ENCODE data around the gene NLGN4X.

The NLGN4X gene

DNA sequence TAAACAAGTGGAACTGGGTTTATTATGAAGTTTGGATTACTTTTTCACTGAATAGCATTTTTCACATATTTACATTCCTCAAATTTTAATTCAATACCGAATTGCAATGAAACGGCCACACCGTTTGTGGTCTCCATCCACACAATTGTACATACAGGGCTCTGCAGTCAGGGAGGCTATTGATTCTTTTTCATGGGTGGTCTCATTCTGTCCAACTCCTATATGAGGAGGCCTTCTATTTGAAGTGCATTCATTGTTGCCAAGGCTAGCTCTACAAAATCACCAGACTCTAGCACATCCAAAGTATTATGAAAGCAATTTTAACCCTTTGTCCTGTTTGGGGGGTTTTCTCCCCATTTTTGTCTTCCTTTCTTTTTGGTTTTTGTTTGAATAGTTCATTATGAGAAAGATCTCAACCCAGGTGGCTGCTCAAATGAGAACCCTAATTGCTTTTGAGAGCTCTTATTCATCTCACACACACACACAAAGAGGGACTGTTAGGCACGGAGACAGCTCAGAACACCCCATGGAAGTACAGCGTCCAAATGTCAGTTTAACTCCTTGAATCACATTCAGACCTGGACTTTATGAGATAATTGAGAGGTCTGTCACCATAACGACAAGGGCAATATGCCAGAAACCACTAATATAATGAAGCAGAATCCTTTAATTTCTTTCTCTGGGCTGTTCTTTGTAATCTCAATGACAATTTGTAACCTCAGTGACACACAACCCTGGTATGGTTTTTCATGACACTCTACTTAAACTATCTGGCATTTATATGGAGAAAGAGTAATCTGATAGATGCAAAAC lies 79.4 kb downstream of the NLGN4X start:
- no peak for DNase-seq

GRCh38 chrX:6134255-6134654 lies 94.4 kb downstream of the NLGN4X start:
- no peak for DNase-seq

DNA sequence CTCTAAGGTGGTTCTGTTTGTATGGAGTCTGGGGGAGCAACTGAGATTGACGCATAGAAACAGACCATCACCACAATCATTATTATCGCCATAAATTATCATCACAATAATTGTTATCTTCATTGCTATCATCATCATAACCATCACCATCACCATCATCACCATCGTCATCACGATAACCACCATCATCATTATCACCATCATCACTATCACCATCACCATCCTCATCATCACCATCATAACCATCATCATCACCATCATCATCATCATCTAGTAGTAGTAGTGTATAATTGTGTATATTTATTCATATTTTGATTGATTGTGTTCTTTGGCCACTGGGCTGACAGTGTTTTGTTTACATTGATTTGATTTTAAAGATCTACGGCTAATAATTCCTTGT lies 95.7 kb downstream of the NLGN4X start:
- DNase-seq, result no peak

- no peak for DNase-seq
Observed at GRCh38 chrX:6131287-6131686, 97.4 kb downstream of the NLGN4X start.

DNA sequence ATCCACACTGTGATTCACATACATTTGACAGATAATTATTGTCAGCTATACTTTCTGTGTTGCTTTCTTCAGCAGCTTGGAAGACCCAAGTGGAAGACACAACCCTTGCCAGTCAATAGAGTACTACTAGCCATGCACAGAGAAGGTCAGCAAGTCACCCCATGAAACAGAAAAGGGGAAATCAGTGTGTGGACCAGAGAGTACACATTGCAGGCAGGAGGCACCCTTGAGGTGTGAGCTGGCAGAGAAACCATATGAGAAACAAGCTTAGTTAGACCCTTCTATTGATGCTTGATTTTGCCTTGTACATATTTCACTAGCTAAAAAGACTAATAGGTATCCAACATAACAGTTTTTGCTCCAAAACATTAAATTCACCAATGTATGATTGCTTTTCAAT lies 99.5 kb downstream of the NLGN4X start:
- DNase-seq, result no peak

DNA sequence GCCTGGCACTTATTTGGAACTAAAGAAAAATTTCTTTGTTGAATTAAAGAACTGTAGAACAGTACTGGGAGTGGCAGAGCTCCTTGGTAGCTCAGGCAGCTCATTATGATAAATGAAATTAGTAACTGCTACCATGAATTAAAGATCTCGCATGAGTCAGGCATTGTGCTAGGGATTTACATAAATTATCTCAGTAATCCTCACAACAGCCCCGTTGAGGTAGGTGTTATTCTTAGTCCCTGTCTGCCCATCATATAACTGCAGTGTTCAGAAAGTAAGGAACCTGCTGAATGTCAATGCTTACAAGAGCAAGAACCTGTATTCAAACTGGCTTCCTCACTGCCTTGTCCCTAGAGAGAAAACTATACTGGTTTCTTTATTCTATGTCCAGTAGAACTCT lies 108.3 kb downstream of the NLGN4X start:
- no peak for DNase-seq

GRCh38 chrX:6095469-6095868 lies 133.2 kb downstream of the NLGN4X start:
- DNase-seq, result no peak

DNA sequence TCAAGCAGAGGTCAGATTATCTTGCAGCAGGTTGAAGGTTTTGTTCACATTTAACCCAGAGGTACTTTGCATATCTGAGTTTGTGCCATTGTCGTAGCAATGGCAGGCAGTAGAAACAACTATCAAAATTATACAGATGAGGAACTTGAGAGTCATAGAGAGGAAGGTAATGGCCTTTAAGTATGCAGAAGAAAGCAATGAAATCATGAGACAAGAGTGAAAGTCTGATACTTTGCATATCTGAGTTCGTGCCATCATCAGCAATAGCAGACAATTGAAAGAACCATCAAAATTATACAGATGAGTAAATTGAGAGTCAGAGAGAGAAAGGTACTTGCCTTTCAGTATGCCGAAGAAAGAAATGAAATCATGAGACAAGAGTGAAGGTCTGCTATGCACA lies 154.1 kb downstream of the NLGN4X start:
- DNase-seq, result no peak

DNA sequence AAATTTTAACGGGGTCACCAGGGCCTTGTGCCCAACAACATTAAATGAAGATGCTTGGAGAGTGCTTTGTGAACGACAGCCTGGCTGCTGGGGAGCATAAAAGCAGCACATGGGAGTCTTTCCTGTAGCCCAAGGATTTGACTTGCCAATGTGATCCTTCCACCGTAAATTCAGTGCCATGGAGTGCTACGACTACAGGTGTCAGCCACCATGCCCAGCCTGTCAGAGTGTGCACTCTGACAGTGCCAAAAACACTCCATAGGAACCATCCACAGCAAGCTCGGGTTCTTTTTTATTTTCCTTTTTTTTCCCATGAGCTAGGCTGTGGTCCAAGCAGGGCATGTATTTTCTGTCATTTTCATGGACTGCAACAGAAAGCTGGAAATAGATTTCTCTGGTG lies 156.9 kb downstream of the NLGN4X start:
- DNase-seq, result no peak

DNA sequence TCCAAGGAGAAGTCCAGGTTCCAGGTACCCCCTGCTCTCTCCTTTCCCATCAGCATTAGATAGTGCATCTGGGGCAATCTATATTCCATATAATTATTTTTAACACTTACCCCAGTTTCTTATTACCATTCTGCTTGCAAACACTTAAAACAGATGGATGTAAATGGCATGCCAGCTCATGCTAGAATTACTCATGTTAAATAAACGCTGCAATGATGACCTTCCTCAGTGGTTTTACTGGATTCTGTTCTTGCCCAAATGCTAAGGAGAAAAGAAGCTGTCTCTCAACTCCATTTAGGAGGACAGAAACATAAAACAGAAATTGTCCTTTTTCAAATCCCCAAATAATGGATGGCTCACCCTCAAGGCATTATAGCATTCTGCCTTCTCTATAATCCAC lies 161.1 kb downstream of the NLGN4X start:
- DNase-seq, result no peak

GRCh38 chrX:6053141-6053540 lies 175.5 kb downstream of the NLGN4X start:
- DNase-seq, result no peak

DNA sequence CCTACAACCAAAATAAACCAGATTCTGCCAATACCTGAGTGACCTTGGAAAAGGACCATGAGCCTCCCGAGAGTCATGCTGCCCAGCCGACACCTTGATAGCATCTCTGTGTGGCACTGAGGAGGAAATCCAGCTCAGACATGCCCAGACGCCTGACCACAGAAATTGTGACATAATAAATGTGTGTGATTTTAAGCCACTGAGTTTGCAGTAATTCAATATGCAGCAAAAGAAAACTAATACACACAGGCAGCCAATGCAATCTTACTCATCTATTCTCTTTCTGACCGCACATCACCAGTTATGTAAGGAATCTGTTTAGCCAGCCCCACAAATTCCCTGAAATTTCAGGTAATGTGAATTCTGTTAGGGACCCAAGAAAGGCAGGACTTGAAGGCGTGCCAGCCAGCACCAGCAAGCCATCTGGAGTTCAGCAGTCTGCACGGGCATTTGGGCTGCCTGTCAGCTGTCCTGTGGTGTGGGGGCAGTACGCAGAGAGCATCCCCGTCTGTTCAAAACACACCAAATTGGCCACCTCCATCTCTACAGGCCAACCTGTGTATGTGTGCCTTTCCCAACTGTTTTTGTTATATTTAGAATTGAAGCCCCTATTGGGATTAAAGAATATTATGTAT lies 176.4 kb downstream of the NLGN4X start:
- no peak for DNase-seq

DNA sequence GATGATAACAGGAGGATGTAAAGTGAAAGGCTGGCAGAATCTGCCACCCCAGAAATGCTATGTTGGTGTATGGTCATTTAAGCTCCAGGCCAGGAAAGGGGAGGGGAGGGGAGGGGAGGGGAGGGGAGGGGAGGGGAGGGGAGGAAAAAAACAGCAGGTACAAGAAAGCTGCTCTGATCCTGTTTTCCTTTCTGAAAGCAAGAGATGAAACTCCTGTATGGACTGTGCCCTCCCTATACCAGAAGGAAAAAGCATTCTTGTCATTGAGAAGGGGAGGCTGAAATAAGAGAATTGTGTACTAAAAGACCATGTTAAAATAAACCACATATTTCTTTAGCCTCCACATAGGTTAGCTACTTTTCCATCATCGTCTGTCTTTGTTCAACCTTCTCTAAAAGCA lies 179.5 kb downstream of the NLGN4X start:
- no peak for DNase-seq

DNA sequence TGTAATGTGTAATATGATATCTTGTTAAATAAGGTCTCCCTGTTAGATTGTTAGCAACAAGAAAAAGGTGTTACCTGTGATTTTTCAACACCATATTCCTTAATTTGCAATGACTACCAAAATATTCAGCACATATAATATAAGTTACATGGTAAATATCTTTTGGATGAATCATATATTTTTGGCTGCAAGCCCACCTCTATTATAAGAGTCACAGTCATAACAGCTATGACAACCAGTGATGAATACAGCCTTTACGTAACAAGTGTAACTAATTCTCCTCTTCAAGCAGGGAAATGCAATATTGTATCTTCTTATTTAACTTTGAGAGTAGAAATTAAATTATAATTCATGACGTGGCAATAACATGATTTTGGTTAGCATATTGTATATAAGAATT lies 187.0 kb downstream of the NLGN4X start:
- DNase-seq, result no peak

- DNase-seq, result no peak
Observed at GRCh38 chrX:6029014-6029413, 199.7 kb downstream of the NLGN4X start.

DNA sequence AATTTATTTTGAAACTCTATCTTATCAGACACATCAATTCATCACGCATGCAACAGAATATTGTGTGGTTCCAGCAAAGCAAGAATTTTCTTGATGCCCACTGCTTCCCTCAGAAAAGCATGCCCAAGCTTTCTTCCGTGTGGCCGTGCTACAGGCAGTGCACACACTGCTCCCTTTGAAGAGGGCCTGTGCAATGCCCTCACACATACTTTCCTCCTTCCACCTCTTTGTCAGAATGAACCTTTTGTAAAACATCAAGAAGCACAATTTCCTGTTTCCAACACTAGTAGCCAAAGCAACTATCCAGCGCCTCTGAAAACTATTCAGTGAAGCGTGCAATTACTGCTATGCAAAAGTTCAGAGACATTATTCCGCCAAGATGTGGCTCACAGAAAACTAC lies 201.7 kb downstream of the NLGN4X start:
- no peak for DNase-seq

- no peak for DNase-seq
Observed at GRCh38 chrX:6026429-6026828, 202.2 kb downstream of the NLGN4X start.

GRCh38 chrX:6024204-6024603 lies 204.5 kb downstream of the NLGN4X start:
- no peak for DNase-seq

DNA sequence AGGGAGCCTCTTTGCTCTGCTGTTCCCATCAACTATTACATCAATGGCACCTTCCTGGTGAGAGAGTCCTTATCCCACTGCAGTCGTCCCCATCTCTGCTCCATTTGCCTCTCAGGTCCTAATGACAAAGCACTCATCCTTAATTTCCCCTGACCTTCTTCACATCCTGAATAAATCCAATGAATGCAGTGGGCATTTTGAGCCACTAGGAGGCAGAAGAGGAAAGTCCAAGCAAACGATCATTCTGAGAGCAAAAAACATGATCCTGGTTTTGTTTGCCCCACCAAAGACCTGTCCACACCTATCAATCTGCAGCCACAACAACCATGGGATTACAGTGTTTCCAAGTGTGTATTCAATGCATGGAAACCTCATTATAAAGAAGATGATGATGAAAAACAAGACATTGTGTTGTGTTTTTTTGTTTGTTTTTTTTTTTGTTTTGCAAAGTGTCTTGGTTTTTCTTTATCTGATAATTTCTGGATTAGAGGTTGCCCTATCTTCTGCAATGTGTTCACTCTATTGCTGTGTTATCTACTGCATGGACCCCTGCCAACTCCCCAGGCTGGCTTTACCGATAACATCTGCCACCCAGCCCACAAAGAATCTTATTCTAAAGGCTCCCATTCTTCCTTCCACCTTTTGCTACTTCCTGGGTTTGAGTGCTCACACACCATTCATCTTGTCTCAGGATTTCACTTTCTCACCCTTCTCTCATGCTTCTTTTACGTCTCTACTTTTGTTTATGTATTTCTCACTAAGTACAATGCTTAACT lies 207.2 kb downstream of the NLGN4X start:
- DNase-seq, result no peak

- no peak for DNase-seq
Observed at GRCh38 chrX:6019076-6019475, 209.6 kb downstream of the NLGN4X start.

DNA sequence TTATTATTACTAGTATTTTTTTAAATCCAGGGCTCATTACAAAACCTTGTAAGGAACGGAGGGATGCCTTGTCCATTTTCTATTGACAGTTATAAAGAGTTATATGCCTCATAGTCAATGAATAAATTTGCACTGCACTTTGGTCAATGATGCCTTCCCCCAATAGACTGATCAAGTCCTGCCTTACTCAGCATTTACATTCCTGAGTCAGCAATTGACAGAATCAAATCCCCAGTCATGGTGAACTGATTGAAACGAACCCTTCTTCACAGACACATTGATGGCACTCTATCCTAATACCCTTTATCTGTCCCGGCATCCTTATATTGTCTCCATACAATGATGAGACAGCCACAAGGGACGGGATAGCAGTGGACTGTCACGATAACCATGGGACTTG lies 213.2 kb downstream of the NLGN4X start:
- no peak for DNase-seq

- DNase-seq, result no peak
Observed at GRCh38 chrX:6012357-6012756, 216.3 kb downstream of the NLGN4X start.

GRCh38 chrX:6005856-6006255 lies 222.8 kb downstream of the NLGN4X start:
- DNase-seq, result no peak

DNA sequence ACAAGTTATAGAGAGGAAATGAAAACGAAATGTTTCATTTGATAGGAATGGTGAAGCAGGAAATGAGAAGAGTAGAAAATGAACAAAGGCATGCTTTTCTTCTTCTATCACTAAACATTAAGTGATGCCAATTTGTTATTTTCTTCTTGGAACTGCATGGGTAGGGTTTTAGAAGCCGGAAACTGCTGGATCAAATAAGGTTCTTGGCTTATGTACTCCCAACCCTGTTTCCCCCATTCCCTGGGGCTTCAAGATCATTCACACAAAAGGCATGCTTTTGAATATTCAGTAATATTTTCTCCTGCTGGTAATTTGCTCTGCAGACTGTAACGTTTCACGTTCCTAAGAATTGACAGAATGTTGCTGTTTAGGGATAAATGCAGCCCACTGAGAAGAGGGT lies 224.1 kb downstream of the NLGN4X start:
- DNase-seq, result no peak
